ENCODE measurements around the gene PRKCI. TPM values are rescaled to one million over a fixed set of nuclear protein-coding genes. Genes with fewer than 3 reads are reported as not detected.
"Not testable (repeated sequence)": the region's sequence is repeated elsewhere in the genome, so short reads cannot be mapped to it uniquely, and the experiment has no call there.

The PRKCI gene
- total RNA-seq, 1 experiment from 2014 or later, result 65.4 TPM

DNA sequence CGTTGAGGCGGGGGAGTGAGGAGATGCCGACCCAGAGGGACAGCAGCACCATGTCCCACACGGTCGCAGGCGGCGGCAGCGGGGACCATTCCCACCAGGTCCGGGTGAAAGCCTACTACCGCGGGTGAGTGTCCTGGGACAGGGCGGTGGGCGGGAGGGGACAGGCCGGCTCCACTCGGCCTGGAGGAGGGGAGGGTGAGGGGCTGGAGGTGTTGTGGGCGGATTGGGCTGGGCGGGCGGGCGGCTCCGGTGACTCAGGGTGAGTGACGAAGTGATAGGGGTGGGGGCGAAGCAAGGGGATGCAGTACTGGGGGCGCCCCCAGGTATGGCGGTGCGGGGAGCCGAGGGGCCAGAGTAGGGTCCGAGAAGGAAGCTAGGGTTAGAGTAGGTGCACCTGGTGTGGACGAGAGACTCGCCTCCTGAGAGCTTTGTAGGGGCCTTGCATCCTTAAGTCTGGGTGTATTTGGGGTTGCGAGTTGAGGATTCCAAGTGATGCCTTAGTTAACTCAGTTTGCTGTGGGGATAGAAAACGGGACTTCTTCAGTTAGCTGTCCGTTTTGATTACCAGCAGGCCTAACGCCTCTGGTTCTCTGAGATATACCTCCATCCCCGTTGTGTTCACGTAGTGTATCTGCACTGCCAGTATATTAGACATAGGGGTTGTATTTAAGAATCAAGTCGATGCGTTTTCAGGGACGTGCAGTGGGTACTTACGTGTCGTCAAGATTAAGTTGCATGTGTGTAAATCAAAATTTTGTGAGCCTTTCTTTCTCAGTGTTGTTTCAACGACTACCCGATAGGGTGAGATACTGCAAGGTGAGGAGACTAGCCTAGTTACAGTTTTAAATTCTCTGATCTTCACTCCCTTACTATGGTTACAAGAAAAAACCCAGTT lies 670 bp downstream of the PRKCI start:
- peak; percentile 39 for DNase-seq (ENCODE audit: low spot score)

DNA sequence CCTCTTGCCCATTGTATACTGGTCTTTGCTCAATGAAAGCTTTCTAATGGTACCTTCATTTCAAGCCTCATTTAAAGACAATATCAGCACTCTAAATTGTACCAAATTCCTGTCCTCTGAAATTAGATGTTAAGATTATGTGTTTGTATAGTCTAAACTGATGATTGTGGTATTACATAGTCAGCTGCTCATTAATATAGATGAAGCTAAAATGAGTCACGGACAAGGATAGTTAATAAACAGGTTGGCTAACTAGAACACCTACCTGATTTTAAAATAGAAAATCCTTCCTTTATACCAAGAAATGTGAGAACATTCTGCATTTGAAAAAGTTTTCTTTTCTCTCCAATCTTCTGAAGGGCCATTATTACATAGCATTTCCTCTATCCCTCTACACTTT lies 2.9 kb downstream of the PRKCI start:
- DNase-seq (ENCODE audit: low spot score), result no peak

DNA sequence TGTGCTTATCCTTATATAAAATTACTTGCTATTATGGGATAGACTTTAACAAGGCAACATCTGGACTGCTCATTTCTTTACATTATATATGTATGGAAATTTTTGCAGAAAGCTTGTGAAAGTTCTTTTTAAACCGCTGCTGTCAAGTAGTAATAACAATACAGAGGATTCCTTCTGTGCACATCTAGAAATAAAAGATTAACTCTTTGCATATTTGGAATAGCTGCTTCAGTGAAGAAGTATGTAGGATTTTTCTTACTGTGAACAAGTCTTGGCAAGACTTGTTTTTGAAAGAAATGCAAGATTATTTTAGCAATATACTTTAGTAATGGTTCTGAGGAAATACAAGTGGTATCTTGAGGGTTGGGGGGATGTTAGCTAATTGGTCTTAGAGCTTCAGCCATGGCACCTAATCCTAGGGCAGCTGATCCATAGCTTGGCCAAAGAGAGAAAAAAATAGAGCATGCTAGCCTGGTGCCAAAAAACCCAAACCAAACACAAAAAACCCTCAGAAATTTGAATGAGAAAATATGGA lies 4.3 kb downstream of the PRKCI start:
- DNase-seq (ENCODE audit: low spot score), result no peak

DNA sequence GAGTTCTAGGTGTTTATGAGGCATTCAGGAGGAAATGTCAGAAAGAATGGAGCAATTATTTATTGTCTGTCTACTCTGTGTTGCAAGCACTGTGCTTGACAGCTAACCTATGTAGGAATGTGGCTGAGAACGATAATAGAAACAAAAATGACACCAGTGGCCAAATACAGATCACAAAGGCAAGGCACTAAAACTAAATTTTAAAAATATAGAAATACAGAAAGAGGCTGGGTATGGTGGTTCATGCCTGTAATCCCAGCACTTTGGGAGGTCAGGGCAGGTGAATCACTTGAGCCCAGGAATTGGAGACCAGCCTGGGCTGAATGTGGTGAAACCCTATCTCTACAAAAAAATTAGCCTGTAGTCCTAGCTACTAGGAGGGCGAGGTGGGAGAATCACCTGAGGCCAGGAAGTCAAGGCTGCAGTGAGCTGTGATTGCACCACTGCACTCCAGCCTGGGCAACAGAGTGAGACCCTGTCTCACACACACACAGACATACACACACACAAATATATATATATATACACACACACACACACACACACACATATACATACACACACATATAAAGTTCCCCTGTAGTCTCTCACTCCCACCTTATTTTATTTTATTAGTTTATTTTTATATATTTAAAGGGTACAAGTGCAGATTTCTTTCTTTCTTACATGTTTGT lies 6.0 kb downstream of the PRKCI start:
- DNase-seq (ENCODE audit: low spot score), result peak; percentile 18

DNA sequence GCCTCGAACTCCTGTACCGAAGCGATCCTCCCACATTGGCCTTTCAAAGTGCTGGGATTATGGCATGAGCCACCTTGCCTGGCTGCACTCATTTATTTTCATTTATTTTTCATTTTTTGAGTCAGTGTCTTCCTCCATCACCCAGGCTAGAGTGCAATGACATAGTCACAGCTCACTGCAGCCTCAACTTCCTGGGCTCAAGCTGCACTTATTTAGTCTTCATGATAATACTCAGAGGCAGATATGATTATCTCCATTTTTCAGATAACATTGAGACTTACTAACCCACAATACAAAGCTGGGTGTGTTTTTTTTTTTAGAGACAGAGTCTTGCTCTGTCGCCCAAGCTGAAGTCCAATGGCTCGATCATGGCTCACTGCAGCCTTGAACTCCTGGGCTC lies 10.0 kb downstream of the PRKCI start:
- DNase-seq (ENCODE audit: low spot score), result no peak

GRCh38 chr3:170233530-170233929 lies 11.3 kb downstream of the PRKCI start:
- peak; percentile 49 for DNase-seq (ENCODE audit: low spot score)

DNA sequence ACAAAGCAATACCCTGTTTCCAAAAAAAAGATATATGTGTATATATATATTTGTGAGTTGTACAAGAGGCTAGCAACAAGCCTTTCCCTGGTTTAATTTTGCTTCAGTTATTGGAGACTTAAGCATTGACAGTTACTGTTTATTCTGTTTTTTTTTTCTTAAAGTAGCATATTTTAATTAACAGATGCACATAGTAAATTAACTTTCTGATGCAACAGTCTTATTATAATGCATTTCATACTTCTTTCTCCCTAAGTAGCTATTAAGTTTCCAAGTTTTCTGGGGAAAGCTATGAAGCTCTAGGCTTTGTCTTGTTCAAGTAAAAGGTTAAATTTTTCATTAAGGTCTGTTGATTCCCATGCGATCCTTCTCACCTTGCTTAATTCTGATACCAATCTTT lies 17.9 kb downstream of the PRKCI start:
- DNase-seq (ENCODE audit: low spot score), result no peak

- no peak for DNase-seq (ENCODE audit: low spot score)
Measured at GRCh38 chr3:170240671-170241070, 18.4 kb downstream of the PRKCI start.

DNA sequence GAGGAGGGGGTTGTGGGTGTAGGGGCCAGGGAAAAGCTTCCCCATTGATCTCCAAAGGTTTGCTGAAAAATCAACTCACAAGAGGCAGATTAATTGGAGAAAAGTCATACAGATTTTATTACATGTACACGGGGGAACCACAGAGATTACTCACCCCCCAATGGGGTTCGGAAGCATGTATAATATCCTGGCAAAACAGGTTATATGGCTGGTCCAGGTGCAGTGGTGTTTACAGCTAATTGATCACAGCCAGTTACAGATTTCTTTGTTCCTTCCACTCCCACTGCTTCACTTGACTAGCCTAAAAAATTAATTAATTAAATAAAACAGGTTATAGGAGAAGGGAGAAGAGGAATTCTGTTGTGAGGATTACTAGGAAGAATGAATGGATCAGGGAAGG lies 22.4 kb downstream of the PRKCI start:
- no peak for DNase-seq (ENCODE audit: low spot score)

- no peak for DNase-seq (ENCODE audit: low spot score)
Measured at GRCh38 chr3:170247875-170248274, 25.7 kb downstream of the PRKCI start.

- DNase-seq (ENCODE audit: low spot score), result no peak
Measured at GRCh38 chr3:170256597-170256996, 34.4 kb downstream of the PRKCI start.

- DNase-seq (ENCODE audit: low spot score), result no peak
Measured at GRCh38 chr3:170257145-170257544, 34.9 kb downstream of the PRKCI start.

GRCh38 chr3:170258105-170258487 lies 35.9 kb downstream of the PRKCI start:
- DNase-seq (ENCODE audit: low spot score), result no peak

DNA sequence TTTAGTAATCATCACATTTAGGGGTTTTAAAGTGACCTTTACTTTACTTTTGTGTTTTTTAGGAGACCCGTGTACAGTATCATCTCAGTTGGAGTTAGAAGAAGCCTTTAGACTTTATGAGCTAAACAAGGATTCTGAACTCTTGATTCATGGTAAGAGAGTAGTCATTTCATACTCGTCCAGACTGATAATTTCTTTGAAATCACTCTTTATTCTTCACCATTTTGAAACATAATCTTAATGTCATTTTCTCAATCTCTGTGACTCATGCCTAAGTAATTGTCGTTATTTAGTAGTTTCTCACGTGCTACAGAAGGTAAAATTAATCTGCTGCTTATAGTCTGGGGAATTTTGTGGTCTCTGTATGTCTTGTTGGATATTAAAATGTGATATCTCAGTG lies 37.7 kb downstream of the PRKCI start:
- no peak for DNase-seq (ENCODE audit: low spot score)

DNA sequence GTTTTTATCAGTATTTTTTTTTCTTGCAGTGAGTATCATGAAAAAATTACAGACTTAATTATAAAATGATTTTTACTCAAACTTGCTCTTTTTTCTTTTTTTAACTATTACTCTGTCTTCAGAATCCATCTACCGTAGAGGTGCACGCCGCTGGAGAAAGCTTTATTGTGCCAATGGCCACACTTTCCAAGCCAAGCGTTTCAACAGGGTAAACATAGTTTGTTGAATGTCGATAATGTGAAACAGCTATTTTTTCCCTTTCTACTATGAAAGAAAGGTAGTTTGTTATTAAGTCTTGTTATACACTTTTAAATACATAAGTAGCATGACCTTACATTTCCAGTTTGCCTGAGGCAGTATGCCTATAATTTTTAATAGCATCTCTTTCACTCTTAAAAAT lies 45.6 kb downstream of the PRKCI start:
- no peak for DNase-seq (ENCODE audit: low spot score)

GRCh38 chr3:170269673-170270254 lies 47.5 kb downstream of the PRKCI start:
- DNase-seq (ENCODE audit: low spot score), result not testable (repeated sequence)

GRCh38 chr3:170270282-170270881 lies 48.2 kb downstream of the PRKCI start:
- no peak for DNase-seq (ENCODE audit: low spot score)

DNA sequence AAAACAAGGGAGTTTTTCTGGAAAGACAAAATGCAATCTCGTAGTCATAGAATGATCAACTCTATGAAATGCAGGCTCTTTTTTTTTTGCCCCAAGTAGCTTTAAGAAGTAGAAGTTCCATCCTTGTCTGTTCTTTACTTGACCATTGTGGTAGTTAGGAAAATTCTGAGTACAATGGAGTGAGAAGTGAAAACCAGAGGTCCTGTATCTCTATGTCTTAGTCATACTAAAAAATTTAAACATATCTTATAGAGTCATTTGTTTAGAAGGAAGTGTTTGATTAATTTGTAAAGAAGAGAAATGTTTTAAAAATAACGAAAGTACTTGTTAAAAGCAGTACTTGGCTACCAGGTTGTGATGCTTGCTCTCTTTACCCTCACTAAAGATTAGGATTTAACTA lies 52.4 kb downstream of the PRKCI start:
- no peak for DNase-seq (ENCODE audit: low spot score)

DNA sequence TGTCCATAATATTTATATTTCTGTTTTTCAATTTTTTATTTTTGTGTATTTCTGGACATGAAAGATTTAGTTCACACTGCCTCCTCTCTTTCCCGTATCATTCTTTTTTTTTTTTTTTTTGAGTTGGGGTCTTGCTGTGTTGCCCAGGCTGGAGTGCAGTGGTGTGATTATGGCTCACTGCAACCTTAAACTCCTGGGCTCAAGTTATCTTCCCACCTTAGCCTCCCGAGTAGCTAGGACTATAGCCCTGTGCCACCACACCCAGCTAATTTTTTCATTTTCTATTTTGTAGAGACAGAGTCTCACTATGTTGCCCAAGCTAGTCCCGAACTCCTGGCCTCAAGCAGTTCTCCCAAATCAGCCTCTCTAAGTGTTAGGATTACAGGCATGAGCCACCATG lies 53.6 kb downstream of the PRKCI start:
- DNase-seq (ENCODE audit: low spot score), result no peak

- not testable (repeated sequence) for DNase-seq (ENCODE audit: low spot score)
Measured at GRCh38 chr3:170277311-170277710, 55.1 kb downstream of the PRKCI start.

GRCh38 chr3:170277833-170278580 lies 55.8 kb downstream of the PRKCI start:
- no peak for DNase-seq (ENCODE audit: low spot score)
